HCT116 (cell line): ENCODE results near the gene ZFYVE16.

Experiments used
- ATF3 ChIP-seq: IDR thresholded peaks from 2 replicates; pipeline ENCODE4 v1.6.1; 2012
- CEBPB ChIP-seq: IDR thresholded peaks from 2 replicates; pipeline ENCODE4 v1.6.1; 2012; ENCODE audit warnings: low read depth
- EZH2 ChIP-seq: fragments of 200-600 bp; sonication (generic); IDR thresholded peaks from 2 replicates; pipeline ENCODE4 v1.6.1; 2017; ENCODE audit warnings: antibody characterized with exemption, mixed run types
- EZH2phosphoT487 ChIP-seq: fragments of 200-600 bp; IDR thresholded peaks from 2 replicates; pipeline ENCODE4 v1.6.1; 2018; ENCODE audit warnings: antibody characterized with exemption, borderline replicate concordance
- MAX ChIP-seq: IDR thresholded peaks from 2 replicates; pipeline ENCODE4 v1.6.1; 2012
- POLR2A ChIP-seq: IDR thresholded peaks from 2 replicates; pipeline ENCODE4 v1.7.0; 2011; ENCODE audit warnings: borderline replicate concordance; ENCODE audit not compliant: insufficient read depth, insufficient read length; ENCODE audit errors: extremely low read depth
- POLR2AphosphoS5 ChIP-seq: IDR thresholded peaks from 2 replicates; pipeline ENCODE4 v1.6.1; 2011; ENCODE audit warnings: mild to moderate bottlenecking, low read depth, low read length, moderate library complexity
- REST ChIP-seq: IDR thresholded peaks from 2 replicates; pipeline ENCODE4 v1.6.1; 2012; ENCODE audit warnings: low read depth
- SIN3A ChIP-seq: IDR thresholded peaks from 2 replicates; pipeline ENCODE4 v1.6.1; 2012; ENCODE audit warnings: low read depth
- SP1 ChIP-seq: IDR thresholded peaks from 2 replicates; pipeline ENCODE4 v1.6.1; 2012; ENCODE audit warnings: low read depth
- SRF ChIP-seq: IDR thresholded peaks from 2 replicates; pipeline ENCODE4 v1.6.1; 2012; ENCODE audit warnings: low read depth
- YY1 ChIP-seq: IDR thresholded peaks from 2 replicates; pipeline ENCODE4 v1.6.1; 2011; ENCODE audit warnings: low read length, low read depth, moderate library complexity, mild to moderate bottlenecking; ENCODE audit not compliant: insufficient replicate concordance; ENCODE audit errors: extremely low read depth
- ZNF274 ChIP-seq: fragments of 200-500 bp; sonication (Bioruptor generic); IDR thresholded peaks from 2 replicates; pipeline ENCODE4 v1.6.1; 2014; ENCODE audit warnings: mild to moderate bottlenecking, low read depth, low read length, inconsistent platforms
- TF ChIP-seq, protein P1 (sequence below), 3 experiments: fragments of 200-600 bp in 1 of 3; sonication (generic) in 1 of 3; IDR thresholded peaks in 2 of 3; conservative IDR thresholded peaks in 1 of 3; 2 replicates each; pipeline ENCODE4 v1.5.1; 2012 to 2017; ENCODE audit warnings: low read depth in 2 of 3, low read length in 2 of 3, antibody characterized with exemption in 1 of 3, borderline replicate concordance in 1 of 3, control low read depth in 1 of 3, mild to moderate bottlenecking in 1 of 3, mixed read lengths in 1 of 3, mixed run types in 1 of 3, moderate library complexity in 1 of 3; ENCODE audit not compliant: insufficient read depth in 1 of 3

DNA sequence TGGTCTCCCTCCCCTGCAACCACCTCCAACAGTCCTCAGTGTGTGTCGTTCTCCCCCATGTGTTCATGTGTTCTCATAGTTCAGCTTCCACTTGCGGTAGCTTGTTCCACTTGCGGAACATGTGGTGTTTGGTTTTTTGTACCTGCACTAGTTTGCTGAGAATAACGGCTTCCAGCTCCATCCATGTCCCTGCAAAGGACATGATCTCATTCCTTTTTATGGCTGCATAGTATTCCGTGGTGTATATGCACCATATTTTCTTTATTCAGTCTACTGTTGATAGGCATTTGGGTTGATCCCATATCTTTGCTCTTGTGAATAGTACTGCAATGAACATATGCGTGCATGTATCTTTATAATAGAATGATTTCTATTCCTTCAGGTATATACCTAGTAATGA lies 43.0 kb upstream of the ZFYVE16 start:
- TF ChIP-seq, protein P1, sequence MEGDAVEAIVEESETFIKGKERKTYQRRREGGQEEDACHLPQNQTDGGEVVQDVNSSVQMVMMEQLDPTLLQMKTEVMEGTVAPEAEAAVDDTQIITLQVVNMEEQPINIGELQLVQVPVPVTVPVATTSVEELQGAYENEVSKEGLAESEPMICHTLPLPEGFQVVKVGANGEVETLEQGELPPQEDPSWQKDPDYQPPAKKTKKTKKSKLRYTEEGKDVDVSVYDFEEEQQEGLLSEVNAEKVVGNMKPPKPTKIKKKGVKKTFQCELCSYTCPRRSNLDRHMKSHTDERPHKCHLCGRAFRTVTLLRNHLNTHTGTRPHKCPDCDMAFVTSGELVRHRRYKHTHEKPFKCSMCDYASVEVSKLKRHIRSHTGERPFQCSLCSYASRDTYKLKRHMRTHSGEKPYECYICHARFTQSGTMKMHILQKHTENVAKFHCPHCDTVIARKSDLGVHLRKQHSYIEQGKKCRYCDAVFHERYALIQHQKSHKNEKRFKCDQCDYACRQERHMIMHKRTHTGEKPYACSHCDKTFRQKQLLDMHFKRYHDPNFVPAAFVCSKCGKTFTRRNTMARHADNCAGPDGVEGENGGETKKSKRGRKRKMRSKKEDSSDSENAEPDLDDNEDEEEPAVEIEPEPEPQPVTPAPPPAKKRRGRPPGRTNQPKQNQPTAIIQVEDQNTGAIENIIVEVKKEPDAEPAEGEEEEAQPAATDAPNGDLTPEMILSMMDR (IDR thresholded peaks at IDR 0.05 in 2 of 3, conservative IDR thresholded peaks at IDR 0.05 in 1 of 3; ENCODE audit: borderline replicate concordance in 1 of 3, insufficient read depth in 1 of 3, low read depth in 2 of 3, low read length in 2 of 3) = no peak
- TF ChIP-seq ZNF274 (no peak), MAX (no peak), POLR2A (no peak), CEBPB (no peak), SP1 (no peak), POLR2AphosphoS5 (no peak), ATF3 (no peak), EZH2phosphoT487 (no peak), YY1 (no peak), REST (no peak), SIN3A (no peak), EZH2 (no peak), SRF (no peak)
